Peyer's patch (tissue), 4 donors: ENCODE results near the gene CUL2.
A peak's percentile ranks its signal among the peaks of the same experiment; 100 is the strongest.

Source experiments
- POLR2A ChIP-seq, 2 donors: fragments of 450-650 bp; IDR thresholded peaks; one replicate each; pipeline ENCODE4 v1.5.1; 2017; ENCODE audit warnings: antibody characterized with exemption in 2 of 2, mild to moderate bottlenecking in 2 of 2, moderate library complexity in 2 of 2
- TF ChIP-seq, protein P1 (sequence below), 6 experiments: fragments of 450-650 bp in 4 of 6; fragments of 200-600 bp in 2 of 6; sonication (generic) in 1 of 6; IDR thresholded peaks; one replicate each; pipeline ENCODE4 v1.5.1; 2017 to 2019; ENCODE audit warnings: antibody characterized with exemption in 6 of 6, mild to moderate bottlenecking in 3 of 6, moderate library complexity in 1 of 6

DNA sequence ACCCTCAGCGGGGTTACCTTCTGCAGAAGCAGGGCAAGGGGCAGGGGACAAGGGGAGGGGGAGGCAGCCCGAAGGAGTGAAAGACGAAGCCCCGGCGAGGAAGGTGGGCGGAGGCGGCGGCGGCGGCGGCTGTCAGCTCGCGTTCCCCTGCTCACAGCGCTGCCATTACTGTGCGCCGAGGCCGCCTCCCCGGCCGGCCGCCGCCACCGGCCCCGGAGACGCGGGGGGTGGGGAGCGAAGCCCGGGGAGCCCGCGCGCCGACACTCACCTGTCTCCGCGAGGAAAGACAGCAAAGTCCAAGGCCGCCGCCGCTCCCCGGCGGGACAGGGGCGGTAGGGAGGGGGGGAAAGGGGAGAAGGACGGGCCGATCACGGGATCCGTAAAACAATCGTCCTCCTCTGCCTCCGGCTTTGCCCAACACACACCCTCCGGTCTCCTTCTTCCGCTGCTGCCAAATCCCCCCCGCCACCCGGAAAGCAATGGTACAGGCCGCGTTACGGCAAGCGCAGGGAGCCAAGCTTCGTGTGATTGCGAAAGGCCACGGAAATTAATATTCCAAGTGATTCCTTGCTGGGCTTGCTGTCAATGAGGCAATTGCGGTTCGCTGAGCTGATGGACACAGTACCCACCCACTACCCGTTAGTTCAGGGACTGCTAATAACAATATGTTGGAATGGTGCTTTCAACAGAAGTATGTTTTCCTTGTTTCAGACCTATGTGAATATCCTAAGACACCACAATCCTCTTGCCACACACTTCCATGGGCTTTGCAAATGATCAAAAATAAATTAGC is at the start of gene CUL2:
- TF ChIP-seq, protein P1, sequence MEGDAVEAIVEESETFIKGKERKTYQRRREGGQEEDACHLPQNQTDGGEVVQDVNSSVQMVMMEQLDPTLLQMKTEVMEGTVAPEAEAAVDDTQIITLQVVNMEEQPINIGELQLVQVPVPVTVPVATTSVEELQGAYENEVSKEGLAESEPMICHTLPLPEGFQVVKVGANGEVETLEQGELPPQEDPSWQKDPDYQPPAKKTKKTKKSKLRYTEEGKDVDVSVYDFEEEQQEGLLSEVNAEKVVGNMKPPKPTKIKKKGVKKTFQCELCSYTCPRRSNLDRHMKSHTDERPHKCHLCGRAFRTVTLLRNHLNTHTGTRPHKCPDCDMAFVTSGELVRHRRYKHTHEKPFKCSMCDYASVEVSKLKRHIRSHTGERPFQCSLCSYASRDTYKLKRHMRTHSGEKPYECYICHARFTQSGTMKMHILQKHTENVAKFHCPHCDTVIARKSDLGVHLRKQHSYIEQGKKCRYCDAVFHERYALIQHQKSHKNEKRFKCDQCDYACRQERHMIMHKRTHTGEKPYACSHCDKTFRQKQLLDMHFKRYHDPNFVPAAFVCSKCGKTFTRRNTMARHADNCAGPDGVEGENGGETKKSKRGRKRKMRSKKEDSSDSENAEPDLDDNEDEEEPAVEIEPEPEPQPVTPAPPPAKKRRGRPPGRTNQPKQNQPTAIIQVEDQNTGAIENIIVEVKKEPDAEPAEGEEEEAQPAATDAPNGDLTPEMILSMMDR (IDR thresholded peaks at IDR 0.05) = peak in 1 of 6 experiments; percentile 23
- TF ChIP-seq POLR2A (IDR thresholded peaks at IDR 0.05) = no peak
